ENCODE data around the gene TTC23.

Gene TTC23

GRCh38 chr15:99282586-99282985 lies 33.2 kb upstream of the TTC23 start:
- ChIA-PET POLR2A (no interaction called here), CTCF (interaction anchor here (1.0 to 2.0 kb wide), 2 partner anchors 87 to 421 kb away, joined by 3 to 12 read pairs; no protein-coding TSS in a partner anchor)
- DNase-seq (ENCODE audit: extremely low spot score): no peak
- TF ChIP-seq FOXK2 (IDR thresholded peaks at IDR 0.05) (no peak), ELF4 (IDR thresholded peaks at IDR 0.05) (no peak), NFRKB (IDR thresholded peaks at IDR 0.05) (no peak), CTBP1 (IDR thresholded peaks at IDR 0.05; ENCODE audit: borderline replicate concordance) (no peak), PKNOX1 (IDR thresholded peaks at IDR 0.05) (no peak), L3MBTL2 (conservative IDR thresholded peaks at IDR 0.05) (no peak), HDGF (IDR thresholded peaks at IDR 0.05; ENCODE audit: borderline replicate concordance) (no peak), ZNF384 (IDR thresholded peaks at IDR 0.05) (no peak), ARNT (IDR thresholded peaks at IDR 0.05) (no peak), LEF1 (IDR thresholded peaks at IDR 0.05; ENCODE audit: borderline replicate concordance) (no peak), FOXA1 (IDR thresholded peaks at IDR 0.05) (no peak), TARDBP (IDR thresholded peaks at IDR 0.05) (no peak), SP1 (IDR thresholded peaks at IDR 0.05) (no peak), BHLHE40 (IDR thresholded peaks at IDR 0.05; ENCODE audit: borderline replicate concordance) (no peak), SUZ12 (IDR thresholded peaks at IDR 0.05) (no peak), FOXM1 (IDR thresholded peaks at IDR 0.05; ENCODE audit: borderline replicate concordance) (no peak)

- CTCF ChIA-PET: interaction anchor here (1.0 to 2.0 kb wide), 4 partner anchors 9 to 422 kb away, joined by 3 to 17 read pairs (median 8); no protein-coding TSS in a partner anchor
- DNase-seq (ENCODE audit: extremely low spot score): no peak
- TF ChIP-seq ZNF384 (IDR thresholded peaks at IDR 0.05) (no peak), ARNT (IDR thresholded peaks at IDR 0.05) (no peak), FOXM1 (IDR thresholded peaks at IDR 0.05; ENCODE audit: borderline replicate concordance) (no peak), CTBP1 (IDR thresholded peaks at IDR 0.05; ENCODE audit: borderline replicate concordance) (no peak)
- POLR2A ChIA-PET: interaction anchor here (1.2 kb wide), 1 partner anchor 451 kb away, joined by 3 read pairs; the partner anchor contains the start of gene LYSMD4
Observed at GRCh38 chr15:99282121-99282520, 32.7 kb upstream of the TTC23 start.

DNA sequence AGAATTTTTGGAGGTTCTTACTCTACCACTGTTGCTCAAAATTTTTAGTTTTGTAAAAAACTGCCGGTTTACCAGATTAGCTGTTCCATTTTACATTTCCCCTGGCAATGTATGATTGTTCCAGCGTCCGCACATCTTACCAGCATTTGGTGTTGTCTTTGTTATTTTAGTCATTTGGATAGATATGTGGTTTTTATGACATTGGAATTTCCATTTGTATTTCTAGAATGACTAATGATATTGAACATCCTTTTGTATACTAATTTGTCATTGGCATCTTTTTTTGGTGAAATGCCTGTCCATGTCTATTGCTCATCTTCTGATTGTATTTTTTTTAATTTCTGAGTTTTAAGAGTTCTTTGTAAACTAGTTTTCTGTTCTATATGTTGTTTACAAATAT lies 30.4 kb upstream of the TTC23 start:
- no peak for TF ChIP-seq TARDBP (IDR thresholded peaks at IDR 0.05)
- TF ChIP-seq ARNT (IDR thresholded peaks at IDR 0.05): no peak
- no peak for TF ChIP-seq PKNOX1 (IDR thresholded peaks at IDR 0.05)

GRCh38 chr15:99279290-99279689 lies 29.9 kb upstream of the TTC23 start:
- CTCF ChIA-PET: no interaction called here
- no peak for DNase-seq (ENCODE audit: extremely low spot score)
- TF ChIP-seq CTBP1 (IDR thresholded peaks at IDR 0.05; ENCODE audit: borderline replicate concordance) (no peak), ZNF384 (IDR thresholded peaks at IDR 0.05) (no peak), NFRKB (IDR thresholded peaks at IDR 0.05) (no peak), HDGF (IDR thresholded peaks at IDR 0.05; ENCODE audit: borderline replicate concordance) (no peak), FOXA1 (IDR thresholded peaks at IDR 0.05) (no peak), ELF4 (IDR thresholded peaks at IDR 0.05) (no peak), BHLHE40 (IDR thresholded peaks at IDR 0.05; ENCODE audit: borderline replicate concordance) (no peak), PKNOX1 (IDR thresholded peaks at IDR 0.05) (no peak), TARDBP (IDR thresholded peaks at IDR 0.05) (no peak), FOXK2 (IDR thresholded peaks at IDR 0.05) (no peak), FOXM1 (IDR thresholded peaks at IDR 0.05; ENCODE audit: borderline replicate concordance) (no peak), L3MBTL2 (conservative IDR thresholded peaks at IDR 0.05) (no peak), LEF1 (IDR thresholded peaks at IDR 0.05; ENCODE audit: borderline replicate concordance) (no peak), SP1 (IDR thresholded peaks at IDR 0.05) (no peak), ARNT (IDR thresholded peaks at IDR 0.05) (no peak), SUZ12 (IDR thresholded peaks at IDR 0.05) (no peak)
- POLR2A ChIA-PET: no interaction called here

More for the DNA sequence above, 30.4 kb upstream of the TTC23 start:
- POLR2A ChIA-PET: no interaction called here
- CTCF ChIA-PET: no interaction called here
- no peak for DNase-seq (ENCODE audit: extremely low spot score)

- ChIA-PET POLR2A (interaction anchor here (1.0 kb wide), 2 partner anchors 24 to 429 kb away, joined by 3 read pairs; partner anchors contain the start of gene LRRC28), CTCF (interaction anchor here (4.5 kb wide), 1 partner anchor 429 kb away, joined by 43 read pairs; no protein-coding TSS in a partner anchor)
- no peak for DNase-seq (ENCODE audit: extremely low spot score)
- TF ChIP-seq PKNOX1 (IDR thresholded peaks at IDR 0.05) (peak; percentile 78), BHLHE40 (IDR thresholded peaks at IDR 0.05; ENCODE audit: borderline replicate concordance) (no peak), L3MBTL2 (conservative IDR thresholded peaks at IDR 0.05) (peak; percentile 55)
Observed at GRCh38 chr15:99275525-99276128, 26.2 kb upstream of the TTC23 start.

- ChIA-PET POLR2A (interaction anchor here (1.0 kb wide), 2 partner anchors 23 to 429 kb away, joined by 3 read pairs; partner anchors contain the start of gene LRRC28), CTCF (interaction anchor here (1.1 to 4.5 kb wide), 2 partner anchors 429 to 481 kb away, joined by 3 to 43 read pairs; no protein-coding TSS in a partner anchor)
- DNase-seq (ENCODE audit: extremely low spot score): no peak
- no peak for TF ChIP-seq TARDBP (IDR thresholded peaks at IDR 0.05)
- no peak for TF ChIP-seq SUZ12 (IDR thresholded peaks at IDR 0.05)
- TF ChIP-seq NFRKB (IDR thresholded peaks at IDR 0.05): no peak
- no peak for TF ChIP-seq PKNOX1 (IDR thresholded peaks at IDR 0.05)
- TF ChIP-seq ARNT (IDR thresholded peaks at IDR 0.05): no peak
- TF ChIP-seq FOXM1 (IDR thresholded peaks at IDR 0.05; ENCODE audit: borderline replicate concordance): no peak
- TF ChIP-seq L3MBTL2 (conservative IDR thresholded peaks at IDR 0.05): no peak
- TF ChIP-seq FOXK2 (IDR thresholded peaks at IDR 0.05): no peak
- no peak for TF ChIP-seq BHLHE40 (IDR thresholded peaks at IDR 0.05; ENCODE audit: borderline replicate concordance)
- no peak for TF ChIP-seq ELF4 (IDR thresholded peaks at IDR 0.05)
- TF ChIP-seq FOXA1 (IDR thresholded peaks at IDR 0.05): no peak
- no peak for TF ChIP-seq HDGF (IDR thresholded peaks at IDR 0.05; ENCODE audit: borderline replicate concordance)
- TF ChIP-seq ZNF384 (IDR thresholded peaks at IDR 0.05): no peak
- TF ChIP-seq CTBP1 (IDR thresholded peaks at IDR 0.05; ENCODE audit: borderline replicate concordance): no peak
Observed at GRCh38 chr15:99275061-99275460, 25.7 kb upstream of the TTC23 start.

Data from HEK293T (cell line).